Measurements from ENCODE around the gene LSP1.

The LSP1 gene

GRCh38 chr11:1838077-1838425, 14.8 kb upstream of the LSP1 start:
- DNase-seq: no peak

DNA sequence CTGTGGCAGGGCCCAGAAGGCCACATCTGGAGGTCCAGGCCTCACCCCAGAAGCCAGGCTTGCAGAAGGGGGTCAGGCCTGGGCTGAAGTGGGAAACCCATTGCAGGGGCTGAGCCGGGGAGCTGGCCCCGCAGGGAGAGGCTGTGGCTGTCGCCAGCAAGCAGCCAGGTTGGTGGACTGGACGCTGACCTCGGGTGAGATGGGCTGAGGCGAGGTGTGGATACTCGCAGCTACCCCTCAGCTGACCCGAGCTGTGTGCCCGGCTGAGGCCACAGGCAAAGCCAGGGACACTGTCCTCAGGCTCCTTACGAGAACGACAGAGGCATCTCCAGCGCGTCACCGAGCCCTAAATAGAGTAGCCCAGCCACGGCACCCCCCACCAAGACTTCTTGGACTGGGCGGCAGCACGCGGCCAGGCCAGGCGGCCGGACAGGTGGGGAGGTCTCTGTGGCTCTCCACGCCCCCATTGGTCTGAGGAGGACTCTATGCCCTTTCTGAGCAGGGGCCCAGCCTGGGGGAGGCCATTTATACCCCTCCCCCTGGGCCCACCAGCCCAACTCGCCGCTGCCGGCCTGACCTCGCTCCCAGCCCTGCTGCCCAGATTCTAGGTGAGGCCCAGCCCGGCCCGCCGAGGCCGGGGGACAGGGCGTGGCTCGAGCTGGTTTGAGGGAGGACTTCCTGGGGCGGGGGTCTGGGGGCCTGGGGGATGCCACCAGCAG, 14.3 kb upstream of the LSP1 start, which contains the start of gene TNNI2:
TNNI2 (plus strand) TSS at position 556 of the 719 bp plus-strand sequence. CDS start 716 bp downstream, outside the sequence.
- no peak for DNase-seq

DNA sequence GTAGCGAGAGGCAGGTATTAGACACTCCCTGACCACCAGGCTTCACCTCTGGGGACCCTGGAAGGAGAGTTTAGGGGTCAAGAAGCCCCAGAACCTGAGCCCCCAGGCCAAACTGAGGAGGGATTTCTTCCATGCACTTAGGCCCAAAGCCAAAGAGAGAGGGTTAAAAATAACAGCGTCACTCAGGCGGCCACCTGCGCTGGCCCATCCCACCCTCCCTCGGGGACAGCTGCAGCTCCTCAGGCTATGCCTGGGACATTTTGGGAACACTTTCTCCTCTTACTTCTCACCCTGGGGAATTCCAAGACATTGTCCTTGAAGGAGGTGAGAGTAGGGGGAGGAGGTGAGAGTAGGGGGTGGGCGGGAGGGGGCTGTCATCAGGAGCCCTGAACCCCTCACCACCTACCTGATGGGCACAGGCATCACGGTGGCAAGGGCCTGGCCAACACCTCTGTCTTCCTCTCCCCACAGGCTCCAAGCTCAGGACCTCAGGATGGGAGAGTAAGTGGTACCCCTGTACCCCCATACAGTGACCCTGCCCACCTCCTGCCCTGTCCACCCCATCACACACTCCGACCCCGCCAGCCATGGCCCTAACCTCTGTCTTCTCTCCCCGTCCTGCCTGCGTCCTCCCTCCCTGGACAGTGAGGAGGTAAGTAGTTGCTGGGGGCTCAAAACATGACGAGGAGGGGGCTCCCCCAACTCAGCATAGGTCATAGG, 13.5 kb upstream of the LSP1 start:
- no peak for DNase-seq

- DNase-seq: peak; percentile 41
Observed at GRCh38 chr11:1839924-1840779, 12.7 kb upstream of the LSP1 start.

- DNase-seq: no peak
Observed at GRCh38 chr11:1840780-1841480, 12.0 kb upstream of the LSP1 start.

DNA sequence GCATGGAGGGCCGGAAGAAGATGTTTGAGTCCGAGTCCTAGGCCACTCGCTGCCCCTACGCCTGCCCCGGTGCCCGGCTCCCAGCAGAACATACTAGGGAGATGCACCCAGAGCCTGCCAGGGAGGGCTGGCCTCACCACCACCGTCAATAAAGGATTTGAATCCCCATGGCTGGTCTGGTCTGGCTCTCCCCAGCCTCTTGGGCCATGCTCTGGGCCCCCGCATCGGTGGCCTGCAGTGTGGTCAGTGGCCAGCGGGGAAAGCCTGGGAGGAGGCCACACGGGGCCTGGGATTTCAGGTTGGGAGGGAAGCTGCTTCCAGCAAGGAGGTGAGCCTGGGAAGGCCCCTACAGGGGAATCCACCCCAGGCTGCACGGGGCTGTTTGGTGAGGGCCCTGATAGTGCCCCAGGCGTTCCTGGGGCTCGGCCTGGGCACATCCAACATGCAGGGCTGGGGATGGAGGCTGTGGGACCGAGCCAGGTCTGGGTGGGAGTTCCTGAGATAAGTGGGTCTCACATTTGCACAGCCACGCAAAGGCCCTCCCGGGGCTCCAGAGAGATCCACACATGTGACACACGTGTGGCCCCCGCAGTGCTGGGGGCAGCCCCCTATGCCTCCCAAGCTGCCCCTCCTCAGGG, 11.3 kb upstream of the LSP1 start:
- DNase-seq: no peak

- DNase-seq: no peak
Observed at GRCh38 chr11:1842149-1843097, 10.5 kb upstream of the LSP1 start.

DNA sequence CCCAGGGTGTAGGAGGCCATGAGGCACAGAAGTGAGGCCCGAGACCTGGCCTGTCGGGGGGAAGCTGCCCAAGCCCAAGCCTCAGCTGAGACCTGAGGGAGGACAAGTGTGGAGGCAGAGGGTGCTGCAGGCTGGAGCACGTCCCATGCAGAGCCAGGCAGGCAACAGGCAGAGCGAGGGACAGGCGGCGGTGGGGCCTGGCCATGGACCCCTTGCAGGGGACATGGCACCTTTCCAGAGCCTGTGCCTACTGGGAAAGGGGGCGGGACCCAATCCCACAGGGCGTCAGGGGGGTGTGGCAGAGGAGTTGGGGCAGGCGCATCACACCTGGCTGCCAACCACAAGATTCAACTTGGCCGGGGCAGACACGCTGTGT, 9.8 kb upstream of the LSP1 start:
- no peak for DNase-seq

DNA sequence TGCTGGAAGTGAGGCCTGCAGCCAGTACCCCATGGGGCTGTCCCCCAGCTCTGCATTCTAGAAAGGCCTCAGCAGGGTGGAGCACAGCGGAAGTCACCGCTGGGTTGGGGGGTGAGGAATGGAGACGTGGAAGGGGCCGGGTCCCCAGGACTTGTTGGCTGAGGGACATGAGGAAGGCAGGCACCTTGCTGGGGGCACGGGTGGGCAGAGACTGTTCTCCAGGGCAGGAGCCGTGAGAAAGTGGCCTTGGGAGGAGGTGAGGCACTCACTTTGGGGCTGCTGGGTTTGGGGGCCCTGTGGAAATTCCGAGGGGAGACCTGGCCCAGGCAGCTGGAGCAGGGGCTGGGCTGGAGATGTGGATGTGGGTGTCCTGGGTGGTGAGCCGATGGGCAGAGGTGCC, 9.1 kb upstream of the LSP1 start:
- DNase-seq: no peak

DNA sequence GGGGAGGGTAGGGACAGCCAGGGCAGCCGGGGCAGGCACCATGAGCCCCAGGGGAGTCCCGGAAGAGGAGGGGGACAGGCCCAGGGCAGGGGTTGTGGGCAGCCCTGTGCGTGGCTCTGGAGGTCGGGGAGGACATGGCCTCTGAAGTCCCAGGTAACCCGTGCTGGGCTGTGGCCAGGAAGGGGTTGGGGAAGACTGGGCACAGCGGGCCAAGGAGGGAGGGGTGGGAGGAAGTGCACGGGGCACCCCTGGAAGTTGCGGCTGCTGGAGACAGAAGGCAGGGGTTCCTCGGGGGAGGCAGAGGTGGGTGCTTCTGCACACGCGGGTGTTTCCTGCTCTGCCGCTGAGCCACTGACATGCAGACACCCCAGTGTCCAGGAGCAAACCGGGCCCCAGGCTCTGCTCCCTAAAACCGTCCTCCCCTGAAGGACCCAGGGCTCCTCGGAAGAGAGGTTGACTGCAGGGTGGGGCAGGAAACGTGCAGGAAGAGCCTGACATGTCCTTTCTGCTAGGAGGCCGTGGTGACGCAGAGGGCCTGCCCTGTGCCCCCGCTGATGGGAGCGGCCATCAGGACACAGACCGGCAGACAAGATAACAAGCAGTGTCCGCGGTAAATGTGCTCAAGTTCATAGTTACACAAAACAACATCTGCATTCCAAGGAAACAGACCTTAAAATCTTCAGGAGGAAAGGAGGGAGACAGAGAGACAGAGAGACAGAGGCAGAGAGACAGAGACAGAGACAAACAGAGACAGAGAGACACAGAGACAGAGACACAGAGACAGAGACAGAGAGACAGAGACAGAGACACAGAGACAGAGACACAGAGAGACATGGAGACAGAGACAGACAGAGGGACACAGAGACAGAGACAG, 8.4 kb upstream of the LSP1 start:
- peak; percentile 66 for DNase-seq

DNA sequence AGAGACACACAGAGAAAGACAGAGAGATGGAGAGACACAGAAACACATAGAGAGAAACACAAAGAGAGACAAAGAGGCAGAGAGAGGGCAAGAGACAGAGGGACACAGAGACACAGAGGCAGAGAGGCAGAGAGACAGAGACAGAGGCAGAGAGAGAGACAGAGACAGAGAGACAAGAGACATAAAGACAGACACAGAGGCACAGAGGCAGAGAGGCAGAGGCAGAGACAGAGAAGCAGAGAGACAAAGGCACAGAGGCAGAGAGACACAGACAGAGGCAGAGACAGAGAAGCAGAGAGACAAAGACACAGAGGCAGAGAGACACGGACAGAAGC, 7.8 kb upstream of the LSP1 start:
- no peak for DNase-seq

- peak; percentile 62 for DNase-seq
Observed at GRCh38 chr11:1845561-1846452, 7.1 kb upstream of the LSP1 start.

DNA sequence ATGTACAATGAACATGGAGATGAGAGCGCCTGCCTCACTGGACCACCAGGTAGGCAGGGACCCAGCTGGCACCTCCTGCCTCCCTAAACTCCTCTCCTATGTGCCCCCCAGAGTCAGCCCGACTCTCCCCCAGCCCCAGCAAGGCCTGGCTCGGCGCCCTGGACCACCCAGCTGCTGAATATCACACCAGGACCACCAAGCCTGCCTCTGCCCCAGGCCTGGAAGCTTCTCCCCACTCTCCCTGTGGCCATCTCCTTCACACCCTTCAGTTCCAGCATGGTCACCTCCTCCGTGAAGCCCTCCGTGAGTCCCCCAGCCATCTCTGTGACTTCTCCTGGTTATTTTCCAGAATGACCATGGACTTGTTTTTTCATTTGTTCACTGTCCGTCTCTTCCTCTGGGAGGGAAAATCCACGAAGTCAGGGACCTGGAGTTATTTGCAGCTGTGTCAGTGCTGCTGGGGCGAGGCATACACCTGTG, 6.4 kb upstream of the LSP1 start:
- no peak for DNase-seq

GRCh38 chr11:1847006-1847735, 5.7 kb upstream of the LSP1 start:
- no peak for DNase-seq

DNA sequence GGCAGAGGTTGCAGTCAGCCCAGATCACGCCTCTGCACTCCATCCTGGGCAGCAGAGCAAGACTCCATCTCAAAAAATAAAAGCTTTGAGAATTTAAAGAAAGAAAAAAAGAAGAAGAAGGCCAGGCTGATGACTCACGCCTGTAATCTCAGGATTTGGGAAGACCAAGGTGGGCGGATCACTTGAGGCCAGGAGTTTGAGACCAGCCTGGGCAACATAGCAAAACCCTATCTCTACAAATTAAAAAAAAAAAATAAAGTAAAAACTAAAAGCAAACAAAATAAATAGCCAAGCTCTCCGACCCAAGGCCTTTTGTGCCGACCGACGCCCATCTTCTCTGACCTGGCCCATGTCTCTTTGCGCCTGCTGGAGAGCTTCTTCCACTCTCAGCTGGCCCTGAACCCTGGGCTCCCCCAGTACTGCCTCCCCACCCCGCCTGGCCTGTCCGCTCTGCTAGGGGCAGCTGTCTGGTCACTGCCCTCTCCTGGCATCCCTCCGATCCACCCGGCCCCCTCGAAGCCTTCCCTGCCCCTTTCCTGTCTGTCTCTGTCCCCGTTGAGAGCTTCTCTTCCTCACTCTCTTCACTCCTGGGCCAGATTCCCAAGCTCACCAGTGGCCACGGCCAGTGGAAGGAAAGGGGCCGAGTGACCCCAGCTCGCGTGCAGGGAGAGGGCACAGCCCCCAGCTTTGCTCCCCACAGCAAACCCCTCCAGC, 4.8 kb upstream of the LSP1 start:
- no peak for DNase-seq

GRCh38 chr11:1848640-1849430, 4.0 kb upstream of the LSP1 start:
- no peak for DNase-seq
